Endothelial cell of umbilical vein (primary cell): ENCODE measurements around the gene CD84. TPM values are rescaled to one million over a fixed set of nuclear protein-coding genes. Genes with fewer than 3 reads are reported as not detected.

Source experiments
- BruUV-seq: library from RNA; stranded (reverse); fragments of 400-500 nt; replicated peaks from 2 replicates; lab custom pipeline; 2021; lab: Mats Ljungman, UMichigan
- CTCF ChIA-PET: fragments of 300-600, 350-600 bp; sonication (Branson Sonifier 250); formaldehyde crosslinking; loops from one replicate; lab custom pipeline; 2021; ENCODE audit warnings: antibody characterized with exemption, inconsistent platforms; lab: Charles Lee
- POLR2A ChIA-PET: fragments of 300-600, 350-600 bp; sonication (Branson Sonifier 250); formaldehyde crosslinking; loops from one replicate; lab custom pipeline; 2021; ENCODE audit warnings: antibody characterized with exemption, inconsistent platforms; lab: Charles Lee
- DNase-seq: peaks from one replicate; pipeline ENCODE4 v3.0.0-alpha.2; 2011; ENCODE audit warnings: low read depth, low spot score
- FAIRE-seq: peaks from 2 replicates; lab custom pipeline; 2011; peaks lifted over from hg19 to GRCh38; lab: Jason Lieb, UNC
- H2AFZ ChIP-seq: 2 replicates; pipeline ENCODE4 v1.6.0; 2012; ENCODE audit warnings: low read depth, low read length, control low read depth, inconsistent platforms
- H3K27ac ChIP-seq: 2 replicates; pipeline ENCODE4 v1.5.1; 2011; ENCODE audit warnings: low read depth, mild to moderate bottlenecking, control low read depth, low read length, moderate library complexity; ENCODE audit not compliant: insufficient read depth
- H3K27me3 ChIP-seq, 2 experiments: 2 replicates each; pipeline versions ENCODE4 v1.6.0 to v1.6.1; 2011; ENCODE audit warnings: low read length in 2 of 2, mixed read lengths in 1 of 2; ENCODE audit not compliant: control insufficient read depth in 2 of 2, insufficient read depth in 2 of 2
- H3K36me3 ChIP-seq, 2 experiments: 2 replicates in 1 of 2; 3 replicates in 1 of 2; pipeline ENCODE4 v1.5.1; 2011; ENCODE audit warnings: low read length in 2 of 2, mild to moderate bottlenecking in 1 of 2, moderate library complexity in 1 of 2; ENCODE audit not compliant: control insufficient read depth in 2 of 2, insufficient read depth in 2 of 2; ENCODE audit errors: extremely low read depth in 1 of 2
- H3K4me1 ChIP-seq: 3 replicates; pipeline ENCODE4 v1.5.1; 2011; ENCODE audit warnings: mild to moderate bottlenecking, low read length; ENCODE audit not compliant: control insufficient read depth, insufficient read depth; ENCODE audit errors: extremely low read depth
- H3K4me2 ChIP-seq: 2 replicates; pipeline ENCODE4 v1.6.1; 2011; ENCODE audit warnings: low read length, control low read depth, mixed read lengths; ENCODE audit not compliant: insufficient read depth
- H3K4me3 ChIP-seq, 3 experiments: fragments of 200-600 bp in 1 of 3; sonication (generic), shearing (Covaris generic) in 1 of 3; replicated peaks in 1 of 3; 2 replicates each; pipeline ENCODE4 v1.5.1; 2011 to 2016; ENCODE audit warnings: control low read depth in 3 of 3, low read length in 3 of 3, mild to moderate bottlenecking in 2 of 3, inconsistent platforms in 1 of 3, low read depth in 1 of 3, moderate library complexity in 1 of 3; ENCODE audit not compliant: insufficient read depth in 1 of 3
- H3K79me2 ChIP-seq: 2 replicates; pipeline ENCODE4 v1.6.0; 2012; ENCODE audit warnings: low read length, inconsistent platforms; ENCODE audit not compliant: control insufficient read depth, insufficient read depth
- H3K9ac ChIP-seq: replicated peaks from 2 replicates; pipeline ENCODE3; 2011; ENCODE audit warnings: low read length, control low read depth; ENCODE audit not compliant: insufficient read depth; ENCODE audit errors: extremely low read depth
- H3K9me1 ChIP-seq: replicated peaks from 3 replicates; pipeline ENCODE4 v1.6.0; 2011; ENCODE audit warnings: mild to moderate bottlenecking, low read length; ENCODE audit not compliant: control insufficient read depth, insufficient read depth; ENCODE audit errors: extremely low read depth
- H3K9me3 ChIP-seq: replicated peaks from 2 replicates; pipeline ENCODE4 v1.5.1; 2012; ENCODE audit warnings: low read length, inconsistent platforms; ENCODE audit not compliant: control insufficient read depth, insufficient read depth
- H4K20me1 ChIP-seq: replicated peaks from 2 replicates; pipeline ENCODE3; 2011; ENCODE audit warnings: mild to moderate bottlenecking, low read length; ENCODE audit not compliant: control insufficient read depth, insufficient read depth; ENCODE audit errors: extremely low read depth
- EZH2 ChIP-seq: IDR thresholded peaks from 2 replicates; pipeline ENCODE4 v1.6.1; 2012; ENCODE audit warnings: borderline replicate concordance, low read depth, mild to moderate bottlenecking, moderate library complexity, low read length, inconsistent platforms; ENCODE audit not compliant: severe bottlenecking
- FOS ChIP-seq: IDR thresholded peaks from 2 replicates; pipeline ENCODE4 v1.6.1; 2011; ENCODE audit warnings: mild to moderate bottlenecking, low read length, moderate library complexity, borderline replicate concordance; ENCODE audit not compliant: insufficient read depth
- GATA2 ChIP-seq: IDR thresholded peaks from 2 replicates; pipeline ENCODE4 v1.7.0; 2011; ENCODE audit warnings: low read depth, mild to moderate bottlenecking, moderate library complexity, mixed read lengths, low read length; ENCODE audit not compliant: insufficient read length, insufficient read depth
- JUN ChIP-seq: IDR thresholded peaks from 2 replicates; pipeline ENCODE4 v1.6.1; 2011; ENCODE audit warnings: borderline replicate concordance, low read depth; ENCODE audit not compliant: insufficient read length, insufficient read depth
- MYC ChIP-seq: IDR thresholded peaks from one replicate; pipeline ENCODE4 v1.6.1; 2011; ENCODE audit warnings: mild to moderate bottlenecking, low read depth, low read length
- POLR2A ChIP-seq: IDR thresholded peaks from 2 replicates; pipeline ENCODE4 v1.6.1; 2012; ENCODE audit warnings: low read depth, mild to moderate bottlenecking, control low read depth, low read length
- POLR2AphosphoS5 ChIP-seq: IDR thresholded peaks from 2 replicates; pipeline ENCODE4 v1.6.1; 2012; ENCODE audit warnings: low read depth, mild to moderate bottlenecking, control low read depth, low read length, moderate library complexity; ENCODE audit not compliant: insufficient read depth
- dilution Hi-C: fragments of 300-500 bp; cut with MboI; formaldehyde crosslinking; loops from one replicate; pipeline ENCODE4 v1.15.0; 2019; ENCODE audit warnings: low sequenced_read_pairs; ENCODE audit not compliant: extremely low pct_ligation_motif_present
- intact Hi-C: fragments of 100-400 bp; cut with micrococcal nuclease; formaldehyde crosslinking; loops from one replicate; pipeline ENCODE4 v1.10.0; 2022
- polyA plus RNA-seq, 4 experiments: library from polyadenylated mRNA; depleted of rRNA in 3 of 4; stranded (reverse) in 3 of 4; unstranded in 1 of 4; fragments of >200 nt; gene quantifications; 2 replicates each; pipeline versions ENCODE4 v1.2.1 to v1.2.3, GENCODE V29; 2011 to 2012; ENCODE audit warnings: missing spikeins in 1 of 4
- total RNA-seq: library from RNA; stranded (reverse); gene quantifications from 2 replicates; pipeline ENCODE4 v1.2.3, GENCODE V29; 2021
- TF ChIP-seq, protein P1 (sequence below), 2 donors: IDR thresholded peaks; 1 replicate in 1 of 2; 2 replicates in 1 of 2; pipeline ENCODE4 v1.5.1; 2011; ENCODE audit warnings: low read length in 2 of 2, mild to moderate bottlenecking in 2 of 2, moderate library complexity in 2 of 2, control low read depth in 1 of 2, inconsistent platforms in 1 of 2, low read depth in 1 of 2; ENCODE audit not compliant: insufficient read depth in 1 of 2; ENCODE audit errors: extremely low read depth in 1 of 2
- TF ChIP-seq, protein P2 (sequence below): IDR thresholded peaks from 2 replicates; pipeline ENCODE4 v1.6.1; 2011; ENCODE audit not compliant: insufficient read depth, insufficient read length

Gene CD84
- total and polyA plus RNA-seq, 2 donors (not counting 3 experiments of a cell fraction or from before 2014, with no cell fraction given): not detected

DNA sequence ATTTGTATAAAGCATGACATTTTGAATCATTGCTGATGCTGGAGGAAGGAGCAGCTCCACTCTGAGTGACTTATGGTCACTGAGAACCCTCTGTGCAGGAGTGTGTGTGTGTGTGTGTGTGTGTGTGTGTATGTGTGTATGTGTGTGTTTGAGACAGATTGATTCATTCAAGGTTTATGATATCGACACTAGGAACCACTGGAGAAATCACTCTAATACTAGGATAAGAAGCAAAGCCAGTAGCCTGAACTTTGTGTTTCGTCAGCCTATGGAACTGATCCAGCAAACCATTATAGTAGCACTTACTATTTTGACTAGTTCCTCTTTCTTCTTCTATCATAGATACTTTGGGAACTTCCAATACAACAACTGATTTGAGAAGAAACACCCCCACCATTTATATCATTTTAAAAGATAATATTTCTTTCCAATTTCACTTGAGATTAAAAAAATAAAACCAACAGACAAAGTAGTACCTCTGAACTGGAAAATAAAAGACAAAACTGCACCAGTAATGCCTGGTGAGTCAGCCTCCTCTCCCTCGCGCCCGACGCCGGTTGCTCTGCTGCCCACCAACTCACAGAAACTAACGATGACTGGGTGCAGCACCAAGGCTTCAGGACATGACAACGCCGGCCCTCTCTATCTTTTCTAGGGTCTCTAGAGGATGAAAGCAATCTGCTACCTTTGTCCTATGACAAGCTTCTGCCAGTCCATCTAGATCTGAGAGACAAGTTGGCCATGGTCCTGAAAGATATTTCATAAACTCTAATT lies 46.6 kb upstream of the CD84 start:
- BruUV-seq: no TSS peak
- Histone ChIP-seq H3K4me2 (no peak overlapping the region), H3K79me2 (no peaks in the 10 kb centered on the region), H3K36me3 (no peaks in the 10 kb centered on the region), H3K4me3 (no peak overlapping the region), H3K27ac (no peak overlapping the region), H3K9me1 (no peaks in the 10 kb centered on the region), H3K9ac (no peak overlapping the region), H2AFZ (no peak overlapping the region), H4K20me1 (no peaks in the 10 kb centered on the region), H3K27me3 (peaks cover 0 to 2% of the 10 kb centered on the region in 2 experiments), H3K9me3 (no peaks in the 10 kb centered on the region), H3K4me1 (no peaks in the 10 kb centered on the region)
- no peak for TF ChIP-seq EZH2
- no peak for TF ChIP-seq FOS
- TF ChIP-seq POLR2A: no peak
- TF ChIP-seq, protein P1, sequence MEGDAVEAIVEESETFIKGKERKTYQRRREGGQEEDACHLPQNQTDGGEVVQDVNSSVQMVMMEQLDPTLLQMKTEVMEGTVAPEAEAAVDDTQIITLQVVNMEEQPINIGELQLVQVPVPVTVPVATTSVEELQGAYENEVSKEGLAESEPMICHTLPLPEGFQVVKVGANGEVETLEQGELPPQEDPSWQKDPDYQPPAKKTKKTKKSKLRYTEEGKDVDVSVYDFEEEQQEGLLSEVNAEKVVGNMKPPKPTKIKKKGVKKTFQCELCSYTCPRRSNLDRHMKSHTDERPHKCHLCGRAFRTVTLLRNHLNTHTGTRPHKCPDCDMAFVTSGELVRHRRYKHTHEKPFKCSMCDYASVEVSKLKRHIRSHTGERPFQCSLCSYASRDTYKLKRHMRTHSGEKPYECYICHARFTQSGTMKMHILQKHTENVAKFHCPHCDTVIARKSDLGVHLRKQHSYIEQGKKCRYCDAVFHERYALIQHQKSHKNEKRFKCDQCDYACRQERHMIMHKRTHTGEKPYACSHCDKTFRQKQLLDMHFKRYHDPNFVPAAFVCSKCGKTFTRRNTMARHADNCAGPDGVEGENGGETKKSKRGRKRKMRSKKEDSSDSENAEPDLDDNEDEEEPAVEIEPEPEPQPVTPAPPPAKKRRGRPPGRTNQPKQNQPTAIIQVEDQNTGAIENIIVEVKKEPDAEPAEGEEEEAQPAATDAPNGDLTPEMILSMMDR (IDR thresholded peaks at IDR 0.05; ENCODE audit: extremely low read depth in 1 of 2, insufficient read depth in 1 of 2, low read depth in 1 of 2, low read length in 2 of 2): no peak
- no peak for TF ChIP-seq JUN
- TF ChIP-seq MYC: no peak
- TF ChIP-seq, protein P2, sequence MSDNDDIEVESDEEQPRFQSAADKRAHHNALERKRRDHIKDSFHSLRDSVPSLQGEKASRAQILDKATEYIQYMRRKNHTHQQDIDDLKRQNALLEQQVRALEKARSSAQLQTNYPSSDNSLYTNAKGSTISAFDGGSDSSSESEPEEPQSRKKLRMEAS: no peak
- TF ChIP-seq POLR2AphosphoS5: no peak
- TF ChIP-seq GATA2: no peak
- dilution Hi-C loops: no loop called here
- POLR2A ChIA-PET: no interaction called here
- FAIRE-seq (no peak), DNase-seq (no peak)
- CTCF ChIA-PET: no interaction called here
- intact Hi-C loops: no loop called here
